GM12878 (cell line): ENCODE measurements around the gene SERPINA6. TPM values are rescaled to one million over a fixed set of nuclear protein-coding genes. Genes with fewer than 3 reads are reported as not detected.

Source experiments
- ATAC-seq: fragments of 200-7000 bp; cut with Tn5 transposase; 3 replicates; pipeline ENCODE4 v1.9.1; 2020; ENCODE audit warnings: mild to moderate bottlenecking, moderate library complexity
- BruUV-seq: library from RNA; stranded (reverse); fragments of 400-500 nt; replicated peaks from 2 replicates; lab custom pipeline; 2021; lab: Mats Ljungman, UMichigan
- CTCF ChIA-PET: fragments of 300-600 bp; sonication (Branson Sonifier 250); formaldehyde crosslinking; extraction: SDS; loops from one replicate; lab custom pipeline; 2021; ENCODE audit warnings: inconsistent platforms; lab: Yijun Ruan, JAX
- POLR2A ChIA-PET: fragments of 350-600 bp; formaldehyde crosslinking; extraction: SDS; loops from one replicate; lab custom pipeline; 2021; ENCODE audit warnings: inconsistent platforms; lab: Charles Lee
- RAD21 ChIA-PET: fragments of 300-600 bp; sonication (Branson Sonifier 250); formaldehyde crosslinking; loops from one replicate; lab custom pipeline; 2023; ENCODE audit warnings: antibody characterized with exemption; ENCODE audit not compliant: unreplicated experiment; lab: Charles Lee
- SMC1A ChIA-PET: fragments of 300-600 bp; sonication (Branson Sonifier 250); formaldehyde crosslinking; loops from one replicate; lab custom pipeline; 2023; ENCODE audit not compliant: unreplicated experiment, uncharacterized antibody; lab: Charles Lee
- DNase-seq: peaks from one replicate; pipeline ENCODE4 v3.0.0-alpha.2; 2011; ENCODE audit warnings: low read depth, low spot score
- FAIRE-seq: peaks from 3 replicates; lab custom pipeline; 2011; peaks lifted over from hg19 to GRCh38; lab: Jason Lieb, UNC
- H2AFZ ChIP-seq: 2 replicates; pipeline ENCODE4 v1.6.0; 2011; ENCODE audit warnings: low read depth, low read length, control low read depth; ENCODE audit not compliant: control insufficient read depth
- H3K27ac ChIP-seq: 2 replicates; pipeline ENCODE4 v1.5.1; 2011; ENCODE audit warnings: control low read depth; ENCODE audit not compliant: control insufficient read depth, insufficient read depth
- H3K27me3 ChIP-seq, 2 experiments: replicated peaks in 1 of 2; 2 replicates each; pipeline versions ENCODE4 v1.6.0 to v1.6.1; 2011; ENCODE audit warnings: low read length in 1 of 2; ENCODE audit not compliant: control insufficient read depth in 2 of 2, insufficient read depth in 2 of 2
- H3K36me3 ChIP-seq, 2 experiments: 2 replicates each; pipeline ENCODE4 v1.5.1; 2011; ENCODE audit warnings: low read length in 1 of 2; ENCODE audit not compliant: control insufficient read depth in 2 of 2, insufficient read depth in 2 of 2
- H3K4me1 ChIP-seq: 2 replicates; pipeline ENCODE4 v1.6.1; 2011; ENCODE audit warnings: mild to moderate bottlenecking, low read length, moderate library complexity, mixed read lengths; ENCODE audit not compliant: control insufficient read depth, insufficient read depth
- H3K4me2 ChIP-seq: 2 replicates; pipeline ENCODE4 v1.6.0; 2011; ENCODE audit warnings: control low read depth; ENCODE audit not compliant: control insufficient read depth, insufficient read depth
- H3K4me3 ChIP-seq: fragments of 200-600 bp; sonication (generic); 2 replicates; pipeline ENCODE4 v1.5.1; 2016
- H3K79me2 ChIP-seq: 2 replicates; pipeline ENCODE4 v1.6.0; 2011; ENCODE audit warnings: low read length; ENCODE audit not compliant: control insufficient read depth, insufficient read depth
- H3K9ac ChIP-seq: 2 replicates; pipeline ENCODE4 v1.8.0; 2011; ENCODE audit warnings: low read length, control low read depth, mixed read lengths; ENCODE audit not compliant: control insufficient read depth, insufficient read depth
- H3K9me3 ChIP-seq: replicated peaks from 3 replicates; pipeline ENCODE4 v1.5.1; 2011; ENCODE audit warnings: mild to moderate bottlenecking, low read length; ENCODE audit not compliant: control insufficient read depth, insufficient read depth
- H4K20me1 ChIP-seq: 2 replicates; pipeline ENCODE4 v1.6.0; 2011; ENCODE audit not compliant: control insufficient read depth, insufficient read depth
- CBX3 ChIP-seq: fragments of 200-600 bp; sonication (generic); IDR thresholded peaks from 2 replicates; pipeline ENCODE4 v1.6.1; 2016; ENCODE audit warnings: low read depth, borderline replicate concordance
- CHD1 ChIP-seq: IDR thresholded peaks from 2 replicates; pipeline ENCODE4 v1.6.1; 2012; ENCODE audit warnings: low read depth, low read length, improper control_type of control experiment
- CHD4 ChIP-seq: fragments of 200-600 bp; sonication (generic); IDR thresholded peaks from 2 replicates; pipeline ENCODE4 v1.6.1; 2016; ENCODE audit warnings: mild to moderate bottlenecking
- CTCF ChIP-seq, 3 experiments: IDR thresholded peaks in 2 of 3; conservative IDR thresholded peaks in 1 of 3; 2 replicates each; pipeline ENCODE4 v1.5.1; 2011; ENCODE audit warnings: low read depth in 3 of 3, low read length in 3 of 3, mild to moderate bottlenecking in 3 of 3, control low read depth in 2 of 3, moderate library complexity in 2 of 3, inconsistent platforms in 1 of 3, mixed read lengths in 1 of 3; ENCODE audit not compliant: control insufficient read depth in 2 of 3, insufficient read depth in 1 of 3; ENCODE audit errors: extremely low read depth in 1 of 3
- GABPA ChIP-seq: IDR thresholded peaks from 2 replicates; pipeline ENCODE4 v1.6.1; 2014; ENCODE audit warnings: antibody characterized with exemption, low read depth, mild to moderate bottlenecking, inconsistent platforms
- MYC ChIP-seq: IDR thresholded peaks from 2 replicates; pipeline ENCODE4 v1.6.1; 2011; ENCODE audit warnings: mild to moderate bottlenecking, low read length, moderate library complexity, inconsistent platforms; ENCODE audit not compliant: insufficient read depth, insufficient replicate concordance, insufficient read length, severe bottlenecking
- NFXL1 ChIP-seq: fragments of 450-650 bp; IDR thresholded peaks from 2 replicates; pipeline ENCODE4 v1.6.1; 2017; ENCODE audit warnings: antibody characterized with exemption, mild to moderate bottlenecking, borderline replicate concordance
- NRF1 ChIP-seq: conservative IDR thresholded peaks from 2 replicates; pipeline ENCODE4 v1.6.1; 2011; ENCODE audit warnings: mild to moderate bottlenecking, low read depth, low read length, improper control_type of control experiment
- RBBP5 ChIP-seq: fragments of 200-600 bp; sonication (generic); conservative IDR thresholded peaks from 2 replicates; pipeline ENCODE4 v1.6.1; 2016
- RCOR1 ChIP-seq: conservative IDR thresholded peaks from 2 replicates; pipeline ENCODE4 v1.6.1; 2012; ENCODE audit warnings: low read depth, low read length, improper control_type of control experiment
- SIN3A ChIP-seq: IDR thresholded peaks from 2 replicates; pipeline ENCODE4 v1.6.1; 2012; ENCODE audit warnings: low read depth, low read length, improper control_type of control experiment
- SMAD1 ChIP-seq: fragments of 450-650 bp; IDR thresholded peaks from 2 replicates; pipeline ENCODE4 v1.6.1; 2018; ENCODE audit warnings: mild to moderate bottlenecking, low read depth; ENCODE audit not compliant: partially characterized antibody
- SPI1 ChIP-seq: IDR thresholded peaks from 2 replicates; pipeline ENCODE4 v1.6.1; 2011; ENCODE audit warnings: low read depth, mild to moderate bottlenecking, low read length, moderate library complexity, borderline replicate concordance; ENCODE audit not compliant: insufficient read depth
- TCF3 ChIP-seq: IDR thresholded peaks from 2 replicates; pipeline ENCODE4 v1.6.1; 2012; ENCODE audit warnings: low read depth, mild to moderate bottlenecking, low read length, borderline replicate concordance; ENCODE audit not compliant: insufficient read depth
- TCF7 ChIP-seq: IDR thresholded peaks from 2 replicates; pipeline ENCODE4 v1.6.1; 2014; ENCODE audit warnings: antibody characterized with exemption, borderline replicate concordance
- ZSCAN29 ChIP-seq: fragments of 450-650 bp; IDR thresholded peaks from 2 replicates; pipeline ENCODE4 v1.6.1; 2017; ENCODE audit warnings: mild to moderate bottlenecking, moderate library complexity
- WGBS: methylation state at CpG from one replicate; pipeline ENCODE4 v1.1.6; 2016; ENCODE audit warnings: low lambda C conversion rate; ENCODE audit not compliant: insufficient replicate concordance, insufficient coverage; ENCODE audit errors: missing lambda C conversion rate; 5-methylcytosine and 5-hydroxymethylcytosine counted together
- in situ Hi-C: fragments of 300-500 bp; cut with MboI; formaldehyde crosslinking; loops from 9 replicates; pipeline ENCODE4 v1.14.3; 2018; ENCODE audit warnings: mixed read lengths
- intact Hi-C: fragments of 100-400 bp; cut with micrococcal nuclease; formaldehyde crosslinking; loops from one replicate; pipeline ENCODE4 v1.14.2; 2022; ENCODE audit not compliant: unreplicated experiment
- polyA plus RNA-seq, 11 experiments: library from polyadenylated mRNA; depleted of rRNA in 4 of 11; unstranded in 6 of 11; stranded (reverse) in 5 of 11; fragments of >200 nt; fragmentation: Nextera tagmentation in 4 of 11; fragmentation: Illumina TruSeq in 1 of 11; extraction: Ambion mirVana in 4 of 11; extraction: Trizol in 1 of 11; gene quantifications; 1 replicate in 1 of 11; 2 replicates in 10 of 11; pipeline versions ENCODE4 v1.2.1 to v1.2.3, GENCODE V29; 2011 to 2016; ENCODE audit warnings: inconsistent platforms in 2 of 11, missing spikeins in 2 of 11, low read depth in 1 of 11
- total RNA-seq, 4 experiments: library from RNA; depleted of rRNA in 3 of 4; stranded (reverse); fragments of >200 nt in 3 of 4; fragmentation: Illumina TruSeq in 1 of 4; extraction: Trizol in 1 of 4; gene quantifications; 2 replicates each; pipeline versions ENCODE4 v1.2.1 to v1.2.3, GENCODE V29; 2013 to 2021
- TF ChIP-seq, protein P1 (sequence below): fragments of 450-650 bp; IDR thresholded peaks from 2 replicates; pipeline ENCODE4 v1.6.1; 2017; ENCODE audit warnings: borderline replicate concordance

The SERPINA6 gene
- total and polyA plus RNA-seq, 10 of the 15 experiments (the other 5 are each of a cell fraction or from before 2014, with no cell fraction given) = 0.11 to 0.27 (median 0.23) TPM; not detected in 7

DNA sequence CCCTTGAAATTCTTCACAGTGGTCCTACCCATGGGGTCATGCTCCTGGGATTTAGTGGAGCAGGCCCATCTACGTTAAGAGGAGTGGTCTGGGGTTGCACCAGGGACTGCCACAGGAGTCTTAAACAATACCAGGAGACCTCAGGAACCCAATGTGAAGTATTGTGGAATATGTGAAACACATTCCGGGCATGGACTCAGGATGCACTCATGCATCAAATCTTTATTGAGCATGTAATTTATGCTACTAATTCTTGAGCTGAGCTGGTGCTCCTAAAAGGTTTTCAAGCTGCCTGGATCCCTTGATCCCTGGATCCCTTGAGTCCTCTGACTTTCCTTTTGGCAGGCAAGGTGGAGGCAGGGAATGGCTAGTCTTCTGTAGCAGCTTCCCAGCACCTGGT lies 38.9 kb downstream of the SERPINA6 start (continued):
- TF ChIP-seq CHD1 (no peak), CTCF (IDR thresholded peaks at IDR 0.05 in 2 of 3, conservative IDR thresholded peaks at IDR 0.05 in 1 of 3; ENCODE audit: control insufficient read depth in 2 of 3, extremely low read depth in 1 of 3, insufficient read depth in 1 of 3, low read depth in 3 of 3, low read length in 3 of 3) (no peak), MYC (no peak), CBX3 (no peak), CHD4 (no peak), GABPA (no peak), SIN3A (no peak), TCF7 (no peak)

GRCh38 chr14:94282991-94283723 lies 40.0 kb downstream of the SERPINA6 start:
- SMC1A ChIA-PET = no interaction called here
- DNase-seq = no peak
- no peaks in the 10 kb centered on the region for H3K4me1 ChIP-seq
- no peak overlapping the region for H2AFZ ChIP-seq
- no peak for ATAC-seq
- FAIRE-seq = no peak
- H3K4me3 ChIP-seq = no peak overlapping the region
- BruUV-seq = no TSS peak
- intact Hi-C loops (no loop called here), in situ Hi-C loops (no loop called here)
- POLR2A ChIA-PET = no interaction called here
- CTCF ChIA-PET = no interaction called here
- H3K27me3 ChIP-seq = no peaks in the 10 kb centered on the region
- H3K9me3 ChIP-seq = no peaks in the 10 kb centered on the region
- RAD21 ChIA-PET = no interaction called here
- no peak overlapping the region for H3K9ac ChIP-seq
- no peak overlapping the region for H3K27ac ChIP-seq
- 19% methylated on average over 2 of the region's 2 CpGs for WGBS
- H3K79me2 ChIP-seq = no peaks in the 10 kb centered on the region
- H4K20me1 ChIP-seq = no peaks in the 10 kb centered on the region
- H3K4me2 ChIP-seq = no peak overlapping the region
- no peaks in the 10 kb centered on the region for H3K36me3 ChIP-seq
- TF ChIP-seq SMAD1 (no peak), SPI1 (no peak), RCOR1 (no peak), NRF1 (no peak), ZSCAN29 (no peak), TCF3 (no peak), RBBP5 (no peak), NFXL1 (no peak)
- TF ChIP-seq, protein P1, sequence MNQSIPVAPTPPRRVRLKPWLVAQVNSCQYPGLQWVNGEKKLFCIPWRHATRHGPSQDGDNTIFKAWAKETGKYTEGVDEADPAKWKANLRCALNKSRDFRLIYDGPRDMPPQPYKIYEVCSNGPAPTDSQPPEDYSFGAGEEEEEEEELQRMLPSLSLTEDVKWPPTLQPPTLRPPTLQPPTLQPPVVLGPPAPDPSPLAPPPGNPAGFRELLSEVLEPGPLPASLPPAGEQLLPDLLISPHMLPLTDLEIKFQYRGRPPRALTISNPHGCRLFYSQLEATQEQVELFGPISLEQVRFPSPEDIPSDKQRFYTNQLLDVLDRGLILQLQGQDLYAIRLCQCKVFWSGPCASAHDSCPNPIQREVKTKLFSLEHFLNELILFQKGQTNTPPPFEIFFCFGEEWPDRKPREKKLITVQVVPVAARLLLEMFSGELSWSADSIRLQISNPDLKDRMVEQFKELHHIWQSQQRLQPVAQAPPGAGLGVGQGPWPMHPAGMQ = no peak
